Colonic mucosa (tissue), 4 donors: ENCODE measurements around the gene IL17RD. TPM values are rescaled to one million over a fixed set of nuclear protein-coding genes. Genes with fewer than 3 reads are reported as not detected.

Experiments used
- DNase-seq: peaks from one replicate; pipeline ENCODE4 v3.0.0-alpha.2; 2020
- H3K27ac ChIP-seq: fragments of 200-600 bp; one replicate; pipeline ENCODE4 v1.8.0; 2021
- H3K27me3 ChIP-seq: fragments of 200-600 bp; one replicate; pipeline ENCODE4 v1.8.0; 2021
- H3K36me3 ChIP-seq: fragments of 200-600 bp; one replicate; pipeline ENCODE4 v1.8.0; 2021
- H3K4me1 ChIP-seq: fragments of 200-600 bp; one replicate; pipeline ENCODE4 v1.8.0; 2021; ENCODE audit warnings: mild to moderate bottlenecking
- H3K4me3 ChIP-seq: fragments of 200-600 bp; one replicate; pipeline ENCODE4 v1.8.0; 2021
- H3K9ac ChIP-seq, 2 donors: one replicate each; pipeline ENCODE4 v1.7.0; 2013; ENCODE audit warnings: control low read depth in 2 of 2, low read depth in 2 of 2, low read length in 2 of 2
- H3K9me3 ChIP-seq: fragments of 200-600 bp; one replicate; pipeline ENCODE4 v1.8.0; 2021
- intact Hi-C: fragments of 100-400 bp; cut with DNase I; formaldehyde crosslinking; loops from one replicate; pipeline ENCODE4 v1.14.1; 2022
- total RNA-seq, 2 donors: library from RNA; stranded (reverse); fragmentation: NEBNext Ultra II Directional in 1 of 2; extraction: Animal tissue kit (Norgen Biotek cat#: 25700) in 1 of 2; gene quantifications; one replicate each; pipeline ENCODE4 v1.2.1, GENCODE V29; 2021
- TF ChIP-seq, protein P1 (sequence below): fragments of 200-600 bp; IDR thresholded peaks from one replicate; pipeline ENCODE4 v1.8.0; 2022; ENCODE audit warnings: antibody characterized with exemption, mild to moderate bottlenecking
- donor health status: healthy.
- donor health status: DM: no; HTN: no; CAD: no.
- donor health status: DM: no; HTN: no; CAD: no.

IL17RD gene
- total RNA-seq, 2 donors from 2014 or later, result 2.0 to 5.6 TPM

- H3K4me3 ChIP-seq, result no peak overlapping the region
- H3K9ac ChIP-seq, result no peak overlapping the region
- H3K36me3 ChIP-seq, result no peaks in the 10 kb centered on the region
- TF ChIP-seq, protein P1, sequence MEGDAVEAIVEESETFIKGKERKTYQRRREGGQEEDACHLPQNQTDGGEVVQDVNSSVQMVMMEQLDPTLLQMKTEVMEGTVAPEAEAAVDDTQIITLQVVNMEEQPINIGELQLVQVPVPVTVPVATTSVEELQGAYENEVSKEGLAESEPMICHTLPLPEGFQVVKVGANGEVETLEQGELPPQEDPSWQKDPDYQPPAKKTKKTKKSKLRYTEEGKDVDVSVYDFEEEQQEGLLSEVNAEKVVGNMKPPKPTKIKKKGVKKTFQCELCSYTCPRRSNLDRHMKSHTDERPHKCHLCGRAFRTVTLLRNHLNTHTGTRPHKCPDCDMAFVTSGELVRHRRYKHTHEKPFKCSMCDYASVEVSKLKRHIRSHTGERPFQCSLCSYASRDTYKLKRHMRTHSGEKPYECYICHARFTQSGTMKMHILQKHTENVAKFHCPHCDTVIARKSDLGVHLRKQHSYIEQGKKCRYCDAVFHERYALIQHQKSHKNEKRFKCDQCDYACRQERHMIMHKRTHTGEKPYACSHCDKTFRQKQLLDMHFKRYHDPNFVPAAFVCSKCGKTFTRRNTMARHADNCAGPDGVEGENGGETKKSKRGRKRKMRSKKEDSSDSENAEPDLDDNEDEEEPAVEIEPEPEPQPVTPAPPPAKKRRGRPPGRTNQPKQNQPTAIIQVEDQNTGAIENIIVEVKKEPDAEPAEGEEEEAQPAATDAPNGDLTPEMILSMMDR, result no peak
- no peak for DNase-seq
- no peaks in the 10 kb centered on the region for H3K9me3 ChIP-seq
- no peaks in the 10 kb centered on the region for H3K27me3 ChIP-seq
- intact Hi-C loops, result no loop called here
- no peak overlapping the region for H3K27ac ChIP-seq
- H3K4me1 ChIP-seq, result no peaks in the 10 kb centered on the region
These were observed 19.3 kb downstream of the IL17RD start for GRCh38 chr3:57145852-57146251.

- TF ChIP-seq, protein P1, result no peak
- Histone ChIP-seq H3K9me3 (no peaks in the 10 kb centered on the region), H3K4me3 (no peak overlapping the region), H3K4me1 (no peaks in the 10 kb centered on the region), H3K9ac (no peak overlapping the region), H3K36me3 (no peaks in the 10 kb centered on the region), H3K27ac (no peak overlapping the region), H3K27me3 (no peaks in the 10 kb centered on the region)
- no peak for DNase-seq
- intact Hi-C loops, result no loop called here
These were observed 20.2 kb downstream of the IL17RD start for GRCh38 chr3:57144952-57145351.

- Histone ChIP-seq H3K27ac (no peak overlapping the region), H3K4me1 (no peaks in the 10 kb centered on the region), H3K9ac (no peak overlapping the region), H3K4me3 (no peak overlapping the region), H3K27me3 (no peaks in the 10 kb centered on the region), H3K36me3 (no peaks in the 10 kb centered on the region), H3K9me3 (no peaks in the 10 kb centered on the region)
- intact Hi-C loops, result no loop called here
- TF ChIP-seq, protein P1, result no peak
- no peak for DNase-seq
These were observed 21.2 kb downstream of the IL17RD start for GRCh38 chr3:57143886-57144459.

DNA sequence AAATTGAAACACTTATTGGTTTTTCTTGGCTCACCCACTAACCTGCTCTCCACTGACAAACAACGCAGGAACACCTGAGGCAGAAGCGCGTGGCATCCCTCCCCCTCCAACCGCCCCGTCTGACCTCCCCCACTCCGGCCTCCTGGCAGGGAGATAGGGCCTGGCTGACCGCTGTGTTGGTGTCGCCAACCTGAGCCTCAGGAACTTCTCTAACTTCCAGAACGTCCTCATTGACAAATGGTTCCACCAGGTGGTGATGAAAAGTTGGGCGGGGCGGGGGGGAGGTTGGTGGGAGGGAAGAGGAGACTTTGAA, 22.8 kb downstream of the IL17RD start:
- Histone ChIP-seq H3K4me1 (no peaks in the 10 kb centered on the region), H3K36me3 (no peaks in the 10 kb centered on the region), H3K4me3 (no peak overlapping the region), H3K27ac (no peak overlapping the region), H3K9ac (no peak overlapping the region), H3K9me3 (no peaks in the 10 kb centered on the region), H3K27me3 (no peaks in the 10 kb centered on the region)
- intact Hi-C loops, result no loop called here
- TF ChIP-seq, protein P1, result no peak
- DNase-seq, result no peak

GRCh38 chr3:57141719-57142410, 23.3 kb downstream of the IL17RD start:
- no peak for DNase-seq
- TF ChIP-seq, protein P1, result no peak
- Histone ChIP-seq H3K9ac (no peak overlapping the region), H3K4me3 (no peak overlapping the region), H3K27me3 (no peaks in the 10 kb centered on the region), H3K27ac (no peak overlapping the region), H3K4me1 (no peaks in the 10 kb centered on the region), H3K9me3 (no peaks in the 10 kb centered on the region), H3K36me3 (no peaks in the 10 kb centered on the region)
- intact Hi-C loops, result no loop called here
